Neural progenitor cell (in vitro differentiated cells): ENCODE measurements around the gene SUSD3. TPM values are rescaled to one million over a fixed set of nuclear protein-coding genes. Genes with fewer than 3 reads are reported as not detected.
A peak's percentile ranks its signal among the peaks of the same experiment; 100 is the strongest.

Experiments used
- DNase-seq: peaks from one replicate; pipeline ENCODE4 v3.0.0-alpha.2; 2016; ENCODE audit warnings: low spot score
- H2AFZ ChIP-seq: fragments of 200-600 bp; sonication (generic); replicated peaks from 2 replicates; pipeline ENCODE4 v1.6.1; 2016; ENCODE audit warnings: antibody characterized with exemption
- H3F3A ChIP-seq: fragments of 200-600 bp; sonication (generic); 2 replicates; pipeline ENCODE4 v1.6.1; 2016; ENCODE audit warnings: antibody characterized with exemption, low read depth
- H3K27ac ChIP-seq: fragments of 200-600 bp; sonication (generic); 2 replicates; pipeline ENCODE4 v1.5.1; 2016; ENCODE audit warnings: mild to moderate bottlenecking
- H3K27me3 ChIP-seq: fragments of 200-600 bp; sonication (generic); 2 replicates; pipeline ENCODE4 v1.6.1; 2016; ENCODE audit warnings: mild to moderate bottlenecking, moderate library complexity
- H3K36me3 ChIP-seq: fragments of 200-600 bp; sonication (generic); 2 replicates; pipeline ENCODE4 v1.5.1; 2016
- H3K4me1 ChIP-seq: fragments of 200-600 bp; sonication (generic); 2 replicates; pipeline ENCODE4 v1.6.1; 2016; ENCODE audit warnings: mixed run types
- H3K4me2 ChIP-seq: fragments of 200-600 bp; sonication (generic); 2 replicates; pipeline ENCODE4 v1.6.1; 2016
- H3K4me3 ChIP-seq: fragments of 200-600 bp; sonication (generic); 2 replicates; pipeline ENCODE4 v1.5.1; 2016
- H3K79me2 ChIP-seq: fragments of 200-600 bp; sonication (generic); 2 replicates; pipeline ENCODE4 v1.6.1; 2016; ENCODE audit warnings: low read depth
- H3K9ac ChIP-seq: fragments of 200-600 bp; sonication (generic); 2 replicates; pipeline ENCODE4 v1.6.1; 2016
- H3K9me3 ChIP-seq: fragments of 200-600 bp; sonication (generic); 2 replicates; pipeline ENCODE4 v1.5.1; 2016; ENCODE audit warnings: low read depth
- H4K20me1 ChIP-seq: fragments of 200-600 bp; sonication (generic); 2 replicates; pipeline ENCODE4 v1.6.1; 2016; ENCODE audit warnings: low read depth
- H3K27ac Mint-ChIP-seq: 3 replicates; pipeline ENCODE4 v1.8.0; 2021; ENCODE audit warnings: mixed read lengths
- H3K27me3 Mint-ChIP-seq: 2 replicates; pipeline ENCODE4 v1.8.0; 2022; ENCODE audit warnings: low read depth, mild to moderate bottlenecking, inconsistent platforms, moderate library complexity, mixed read lengths; ENCODE audit not compliant: insufficient read depth
- H3K36me3 Mint-ChIP-seq: 3 replicates; pipeline ENCODE4 v1.8.0; 2021; ENCODE audit warnings: mixed read lengths
- H3K4me1 Mint-ChIP-seq: 3 replicates; pipeline ENCODE4 v1.8.0; 2021; ENCODE audit warnings: mixed read lengths
- H3K4me3 Mint-ChIP-seq: 3 replicates; pipeline ENCODE4 v1.8.0; 2021; ENCODE audit warnings: mild to moderate bottlenecking, moderate library complexity, mixed read lengths
- H3K9me3 Mint-ChIP-seq: 3 replicates; pipeline ENCODE4 v1.8.0; 2020; ENCODE audit warnings: mixed read lengths
- EZH2 ChIP-seq: fragments of 200-600 bp; sonication (generic); IDR thresholded peaks from 2 replicates; pipeline ENCODE4 v1.6.1; 2017; ENCODE audit warnings: antibody characterized with exemption, mild to moderate bottlenecking, moderate library complexity
- EZH2phosphoT487 ChIP-seq: fragments of 200-600 bp; sonication (generic); IDR thresholded peaks from 2 replicates; pipeline ENCODE4 v1.6.1; 2017; ENCODE audit warnings: antibody characterized with exemption
- total RNA-seq: library from RNA; depleted of rRNA; stranded (reverse); fragments of >200 nt; gene quantifications from 2 replicates; pipeline ENCODE4 v1.2.3, GENCODE V29; 2015; ENCODE audit warnings: low replicate concordance
- TF ChIP-seq, protein P1 (sequence below): fragments of 200-600 bp; sonication (generic); IDR thresholded peaks from 2 replicates; pipeline ENCODE4 v1.5.1; 2017; ENCODE audit warnings: antibody characterized with exemption, mild to moderate bottlenecking

The SUSD3 gene
- total RNA-seq, 1 donor from 2014 or later = not detected

DNA sequence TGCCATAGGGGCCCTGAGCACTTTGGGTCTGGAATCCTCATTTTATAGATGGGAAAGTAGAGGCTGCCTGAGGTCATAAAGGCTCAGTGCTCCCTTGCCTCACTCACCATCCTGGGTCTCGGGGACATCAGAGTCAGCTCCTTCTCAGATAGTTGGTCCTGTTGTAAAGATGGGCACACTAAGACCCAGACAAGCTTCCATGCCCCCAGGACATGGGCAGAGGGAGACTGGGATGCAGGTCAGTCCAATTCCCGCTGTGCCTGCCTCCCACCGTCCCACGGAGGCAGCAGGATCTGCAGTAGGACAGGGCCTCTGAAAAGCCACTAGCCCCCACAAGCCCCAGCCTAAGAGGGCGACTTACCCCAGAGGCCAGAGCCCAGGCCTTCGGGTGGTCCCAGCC, 19.0 kb upstream of the SUSD3 start:
- H3K9me3 ChIP-seq = no peaks in the 10 kb centered on the region
- Mint-ChIP-seq H3K9me3 (peaks cover 6% of the 10 kb centered on the region), H3K36me3 (no peaks in the 10 kb centered on the region), H3K27me3 (peaks cover 9% of the 10 kb centered on the region), H3K4me1 (peaks cover 16% of the 10 kb centered on the region), H3K4me3 (no peak overlapping the region), H3K27ac (peak overlapping the region; percentile 78)
- no peak for TF ChIP-seq EZH2
- no peak for TF ChIP-seq EZH2phosphoT487
- TF ChIP-seq, protein P1, sequence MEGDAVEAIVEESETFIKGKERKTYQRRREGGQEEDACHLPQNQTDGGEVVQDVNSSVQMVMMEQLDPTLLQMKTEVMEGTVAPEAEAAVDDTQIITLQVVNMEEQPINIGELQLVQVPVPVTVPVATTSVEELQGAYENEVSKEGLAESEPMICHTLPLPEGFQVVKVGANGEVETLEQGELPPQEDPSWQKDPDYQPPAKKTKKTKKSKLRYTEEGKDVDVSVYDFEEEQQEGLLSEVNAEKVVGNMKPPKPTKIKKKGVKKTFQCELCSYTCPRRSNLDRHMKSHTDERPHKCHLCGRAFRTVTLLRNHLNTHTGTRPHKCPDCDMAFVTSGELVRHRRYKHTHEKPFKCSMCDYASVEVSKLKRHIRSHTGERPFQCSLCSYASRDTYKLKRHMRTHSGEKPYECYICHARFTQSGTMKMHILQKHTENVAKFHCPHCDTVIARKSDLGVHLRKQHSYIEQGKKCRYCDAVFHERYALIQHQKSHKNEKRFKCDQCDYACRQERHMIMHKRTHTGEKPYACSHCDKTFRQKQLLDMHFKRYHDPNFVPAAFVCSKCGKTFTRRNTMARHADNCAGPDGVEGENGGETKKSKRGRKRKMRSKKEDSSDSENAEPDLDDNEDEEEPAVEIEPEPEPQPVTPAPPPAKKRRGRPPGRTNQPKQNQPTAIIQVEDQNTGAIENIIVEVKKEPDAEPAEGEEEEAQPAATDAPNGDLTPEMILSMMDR = no peak
- no peak overlapping the region for H2AFZ ChIP-seq
- no peaks in the 10 kb centered on the region for H3K36me3 ChIP-seq
- H3K4me1 ChIP-seq = no peaks in the 10 kb centered on the region
- H4K20me1 ChIP-seq = no peaks in the 10 kb centered on the region
- H3K27me3 ChIP-seq = no peaks in the 10 kb centered on the region
- H3K4me2 ChIP-seq = no peak overlapping the region
- no peak for DNase-seq
- H3F3A ChIP-seq = no peaks in the 10 kb centered on the region
- H3K9ac ChIP-seq = no peak overlapping the region
- no peaks in the 10 kb centered on the region for H3K79me2 ChIP-seq
- H3K27ac ChIP-seq = no peak overlapping the region
- no peak overlapping the region for H3K4me3 ChIP-seq

GRCh38 chr9:93039976-93040375, 18.5 kb upstream of the SUSD3 start:
- DNase-seq = no peak
- Histone ChIP-seq H3K9ac (no peak overlapping the region), H3K4me1 (no peaks in the 10 kb centered on the region), H3F3A (no peaks in the 10 kb centered on the region), H3K36me3 (no peaks in the 10 kb centered on the region), H3K27me3 (no peaks in the 10 kb centered on the region), H3K27ac (no peak overlapping the region), H3K4me3 (no peak overlapping the region), H4K20me1 (no peaks in the 10 kb centered on the region), H2AFZ (no peak overlapping the region), H3K79me2 (no peaks in the 10 kb centered on the region), H3K4me2 (no peak overlapping the region), H3K9me3 (no peaks in the 10 kb centered on the region)
- no peak overlapping the region for H3K27ac Mint-ChIP-seq
- H3K4me3 Mint-ChIP-seq = no peak overlapping the region
- peaks cover under 1% of the 10 kb centered on the region for H3K36me3 Mint-ChIP-seq
- H3K27me3 Mint-ChIP-seq = peaks cover 11% of the 10 kb centered on the region
- H3K9me3 Mint-ChIP-seq = peaks cover 6% of the 10 kb centered on the region
- H3K4me1 Mint-ChIP-seq = peaks cover 16% of the 10 kb centered on the region
- TF ChIP-seq EZH2 (no peak), EZH2phosphoT487 (no peak)
- TF ChIP-seq, protein P1 = no peak

GRCh38 chr9:93040409-93040808, 18.1 kb upstream of the SUSD3 start:
- H3K36me3 ChIP-seq = no peaks in the 10 kb centered on the region
- peaks cover 2% of the 10 kb centered on the region for H3K36me3 Mint-ChIP-seq
- DNase-seq = no peak
- H3F3A ChIP-seq = no peaks in the 10 kb centered on the region
- no peak overlapping the region for H3K27ac Mint-ChIP-seq
- H3K4me3 ChIP-seq = no peak overlapping the region
- H3K4me2 ChIP-seq = no peak overlapping the region
- no peak overlapping the region for H3K4me3 Mint-ChIP-seq
- H3K79me2 ChIP-seq = no peaks in the 10 kb centered on the region
- H3K27me3 ChIP-seq = no peaks in the 10 kb centered on the region
- no peaks in the 10 kb centered on the region for H4K20me1 ChIP-seq
- no peak overlapping the region for H2AFZ ChIP-seq
- no peaks in the 10 kb centered on the region for H3K9me3 ChIP-seq
- no peaks in the 10 kb centered on the region for H3K4me1 ChIP-seq
- peaks cover 12% of the 10 kb centered on the region for H3K27me3 Mint-ChIP-seq
- H3K9me3 Mint-ChIP-seq = peaks cover 6% of the 10 kb centered on the region
- H3K4me1 Mint-ChIP-seq = peaks cover 16% of the 10 kb centered on the region
- TF ChIP-seq EZH2phosphoT487 = no peak
- TF ChIP-seq EZH2 = no peak
- TF ChIP-seq, protein P1 = no peak
- H3K9ac ChIP-seq = no peak overlapping the region
- H3K27ac ChIP-seq = no peak overlapping the region
